Smooth muscle cell of the brain vasculature (primary cell): ENCODE results near the gene HSPA12A.

Experiments used
- DNase-seq: peaks from one replicate; pipeline ENCODE4 v3.0.0-alpha.2; 2012; ENCODE audit warnings: low read depth, low spot score

The HSPA12A gene

DNA sequence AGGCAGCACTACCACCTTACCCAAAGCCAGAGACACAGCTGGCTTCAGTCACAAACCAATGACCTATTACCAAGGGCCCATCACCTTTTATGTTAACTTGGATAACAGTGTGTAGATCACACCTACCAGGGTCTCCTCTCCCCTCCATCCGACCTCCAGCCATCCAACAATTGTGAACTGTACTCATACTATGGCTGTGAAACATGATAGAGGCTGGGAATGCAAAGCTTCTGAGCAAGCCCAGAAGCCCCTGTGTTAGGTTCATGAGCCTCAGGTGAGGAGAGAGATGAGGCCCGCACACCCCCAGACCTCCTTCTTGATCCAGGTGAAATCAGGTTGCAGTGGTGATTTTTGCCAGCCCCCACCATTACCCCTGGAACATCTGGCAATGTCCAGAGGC lies 73.9 kb downstream of the HSPA12A start:
- DNase-seq, result no peak

DNA sequence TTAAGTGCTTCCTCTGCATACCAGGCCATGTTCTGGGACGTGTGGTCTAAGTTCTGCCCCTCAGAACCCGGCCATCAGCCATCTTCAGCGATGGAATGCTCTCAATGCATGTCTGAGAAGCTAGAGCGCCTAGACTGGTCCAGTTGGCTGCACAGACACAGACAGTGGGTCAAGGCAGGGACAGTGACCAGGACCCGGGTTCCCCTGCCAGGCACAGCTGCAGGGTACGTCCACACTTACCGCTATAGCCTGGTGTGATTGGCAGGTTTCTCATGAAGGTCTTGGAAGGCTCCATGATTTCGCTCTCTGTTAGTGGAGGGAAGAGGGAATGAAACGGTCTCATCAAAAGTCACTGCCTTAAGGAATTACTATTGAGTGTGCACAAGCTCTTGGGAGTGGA lies 74.3 kb downstream of the HSPA12A start:
- no peak for DNase-seq

DNA sequence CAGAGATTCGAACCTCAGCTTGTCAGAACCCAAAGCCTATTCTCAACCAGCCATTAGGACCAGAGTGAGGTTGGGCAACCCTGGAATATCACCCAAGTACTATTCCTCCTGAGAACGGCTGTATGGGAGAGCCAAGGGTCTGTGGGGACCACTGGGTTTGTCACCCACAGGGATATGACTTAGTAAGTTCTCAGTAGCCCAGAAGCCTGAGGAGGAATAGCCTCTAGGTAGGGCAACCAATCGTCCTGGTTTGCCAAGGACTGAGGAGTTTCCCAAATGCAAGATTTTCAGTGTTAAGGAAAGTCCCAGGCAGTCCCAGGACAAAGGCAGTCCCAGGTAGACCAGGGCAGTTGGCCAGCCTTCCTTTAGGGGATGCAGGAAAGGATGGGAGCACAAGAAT lies 74.9 kb downstream of the HSPA12A start:
- DNase-seq, result no peak

DNA sequence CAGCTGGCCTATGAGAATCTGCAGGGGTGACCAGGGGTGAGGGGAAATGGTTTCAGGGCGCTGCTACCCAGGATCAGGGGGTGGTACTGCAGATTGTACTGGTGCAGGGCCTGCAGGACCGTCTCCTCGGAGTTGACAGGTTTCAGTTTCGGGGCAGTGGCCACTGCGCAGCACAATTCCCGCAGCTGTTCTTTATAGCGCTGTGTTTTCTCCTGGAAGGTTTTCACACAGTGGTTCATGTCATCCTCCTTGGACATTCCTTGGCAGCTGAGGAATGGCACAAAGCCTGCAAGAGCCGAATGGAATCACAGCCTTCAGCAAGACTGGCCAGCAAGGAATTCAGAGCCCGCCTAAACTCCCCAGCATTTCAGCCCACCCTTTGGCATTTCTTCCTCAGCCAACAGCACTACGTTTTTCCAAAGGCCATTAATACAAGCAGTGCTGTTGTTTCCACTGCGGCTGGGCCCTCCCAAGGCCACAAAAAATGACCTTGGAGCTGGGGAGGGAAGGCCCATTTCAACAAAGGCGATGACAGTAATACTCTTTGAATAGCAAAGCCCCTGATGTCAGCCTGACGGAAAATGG lies 76.7 kb downstream of the HSPA12A start:
- DNase-seq, result no peak

DNA sequence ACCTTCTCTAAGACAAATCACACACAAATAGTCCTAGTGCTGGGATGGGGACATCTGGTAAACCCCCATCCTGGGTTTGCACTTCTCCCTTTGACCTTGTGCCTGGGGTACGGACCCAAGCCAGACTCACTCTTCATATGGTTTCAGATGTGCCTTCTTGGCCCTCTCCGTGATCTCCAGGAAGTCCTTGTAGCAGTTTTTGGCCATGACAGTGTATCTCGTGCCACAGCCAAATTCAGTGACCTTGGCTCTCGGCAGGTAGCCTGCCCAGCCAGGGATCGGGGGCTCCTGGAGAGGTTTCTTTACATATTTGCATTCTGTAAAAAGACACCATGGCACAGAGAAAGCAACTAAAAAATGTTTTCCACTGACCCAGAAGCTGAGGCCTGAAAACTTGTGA lies 77.7 kb downstream of the HSPA12A start:
- no peak for DNase-seq

DNA sequence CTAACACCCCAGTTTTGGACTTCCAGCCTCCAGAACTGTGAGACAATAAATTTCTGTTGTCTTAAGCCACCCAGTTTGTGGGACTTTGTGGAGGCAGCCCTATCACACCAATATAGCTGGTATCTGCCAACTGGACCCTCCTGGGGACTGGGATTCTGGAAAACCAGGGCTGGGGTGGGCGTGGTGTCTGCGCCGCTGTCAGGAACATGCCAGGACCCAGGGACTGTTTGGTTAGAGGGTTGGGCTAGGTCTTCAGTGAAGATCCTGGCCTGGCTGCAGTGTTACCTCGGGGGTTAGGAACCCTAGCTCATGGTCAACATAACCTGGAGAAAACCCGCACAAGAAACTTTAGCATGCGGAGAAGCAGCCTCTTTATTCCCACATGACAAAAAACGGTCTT lies 79.0 kb downstream of the HSPA12A start:
- DNase-seq, result no peak

DNA sequence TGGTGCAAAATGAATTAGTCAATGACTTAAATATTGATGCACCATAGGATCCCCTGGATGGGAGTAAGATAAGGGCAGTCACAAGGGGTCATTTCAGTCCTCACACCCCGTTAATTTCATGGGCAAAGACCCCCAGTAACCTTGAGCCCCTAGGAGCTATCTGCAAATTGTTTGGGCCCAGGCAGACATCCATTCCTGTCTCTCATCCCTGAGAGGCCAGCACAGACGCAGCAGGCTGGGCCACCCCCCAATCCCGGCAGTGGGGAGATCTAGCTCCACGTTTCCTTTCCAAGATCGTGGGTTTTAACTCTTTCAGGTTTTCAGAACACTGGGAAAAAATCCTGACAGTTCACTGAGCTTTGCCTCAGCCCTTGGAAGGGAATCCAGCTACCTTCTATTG lies 81.5 kb downstream of the HSPA12A start:
- DNase-seq, result no peak

DNA sequence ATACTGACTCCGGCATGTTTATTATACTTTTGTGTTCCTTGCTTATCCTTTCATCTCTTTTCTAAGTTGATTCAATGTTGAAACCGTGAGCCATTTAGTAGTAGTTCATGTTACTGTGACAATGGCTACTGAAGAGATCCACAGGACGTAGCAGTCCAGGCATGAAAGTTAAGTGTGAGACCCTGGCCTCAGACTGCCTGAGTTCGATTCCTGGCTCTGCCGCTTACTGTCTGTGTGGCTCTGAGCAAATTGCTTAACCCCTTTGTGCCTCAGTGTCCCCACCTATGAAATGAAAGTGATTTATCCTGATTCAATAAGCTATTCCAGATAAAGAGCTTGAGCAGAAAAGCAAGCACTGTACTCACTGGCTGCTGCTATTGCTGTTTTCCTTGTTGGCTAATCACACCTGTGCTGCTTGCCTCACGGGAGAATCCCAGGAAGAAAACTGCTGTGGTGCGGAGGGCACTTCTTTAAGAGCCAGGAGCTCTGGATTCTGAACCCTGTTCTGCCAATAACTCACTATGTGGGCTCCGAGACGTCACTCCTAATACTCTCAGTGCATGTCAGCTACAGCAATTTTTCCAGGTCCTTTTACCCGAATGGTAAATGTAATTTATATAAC lies 83.2 kb downstream of the HSPA12A start:
- no peak for DNase-seq

DNA sequence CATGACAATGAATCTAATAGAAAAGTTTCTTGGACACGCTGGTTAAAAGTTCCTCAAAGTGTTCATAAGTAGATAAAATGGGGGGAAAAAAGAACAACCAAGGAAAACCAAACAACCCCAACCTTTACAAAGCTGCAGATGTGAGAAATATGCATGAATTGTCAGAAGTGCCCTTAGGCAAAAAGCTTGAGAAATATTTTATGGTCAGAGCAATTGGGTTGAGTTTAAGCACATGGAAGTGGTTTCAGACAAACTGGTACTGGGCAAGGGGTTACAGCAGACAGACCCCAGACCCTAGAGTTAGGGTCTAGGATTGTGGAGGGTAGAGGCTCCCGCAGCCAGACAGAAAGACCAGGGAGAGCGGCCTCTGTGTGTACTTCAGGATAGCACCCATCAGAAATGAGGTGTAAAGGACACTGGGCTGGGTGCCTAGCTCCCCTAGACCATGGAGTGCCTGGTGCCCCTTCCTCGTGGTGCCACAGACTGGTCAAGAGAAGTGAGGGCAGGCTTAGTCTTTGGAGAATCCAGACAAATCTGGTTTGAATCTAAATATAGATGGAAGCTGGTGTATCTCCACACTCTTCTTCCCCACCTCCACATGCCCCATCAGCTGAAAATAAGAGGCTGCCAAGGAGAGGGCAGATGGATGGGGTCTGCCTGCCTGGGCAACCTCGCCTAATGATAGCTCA lies 84.4 kb downstream of the HSPA12A start:
- no peak for DNase-seq

DNA sequence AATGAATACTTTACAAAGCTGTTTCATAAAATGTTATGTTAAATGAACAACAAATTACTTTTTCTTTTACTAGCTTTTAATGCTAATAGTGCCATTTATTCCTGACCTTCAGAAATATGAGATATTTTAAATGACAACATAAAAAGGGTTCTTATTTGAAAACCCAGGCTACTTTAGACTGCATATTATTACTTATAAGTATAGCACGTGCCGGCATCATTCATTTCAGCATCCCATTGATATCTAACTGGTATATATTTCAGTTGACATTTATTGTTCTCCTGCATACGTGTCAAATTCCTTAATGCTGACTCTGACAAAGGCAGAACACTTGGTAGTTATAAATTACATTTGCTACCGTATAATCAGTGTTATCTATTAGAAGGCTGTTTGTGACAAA lies 86.3 kb downstream of the HSPA12A start:
- DNase-seq, result no peak

DNA sequence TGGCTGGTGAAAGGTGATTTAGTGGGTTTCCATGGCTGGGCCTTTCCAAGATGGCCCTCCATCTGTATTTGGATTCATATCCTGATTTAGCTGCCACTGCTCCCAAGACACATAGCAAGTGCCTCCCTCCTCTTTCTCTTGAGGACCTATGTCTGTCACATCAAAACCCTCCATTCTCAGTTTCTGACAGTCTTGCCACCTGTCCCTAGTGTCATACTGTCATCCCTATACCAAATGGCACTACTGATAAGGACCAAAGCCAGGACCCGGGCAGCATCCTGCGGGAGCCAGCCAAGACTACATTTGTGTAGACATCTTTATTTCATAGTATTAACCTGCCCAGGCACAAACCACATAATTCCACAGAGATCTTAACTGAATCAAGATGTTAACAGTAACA lies 86.8 kb downstream of the HSPA12A start:
- no peak for DNase-seq

DNA sequence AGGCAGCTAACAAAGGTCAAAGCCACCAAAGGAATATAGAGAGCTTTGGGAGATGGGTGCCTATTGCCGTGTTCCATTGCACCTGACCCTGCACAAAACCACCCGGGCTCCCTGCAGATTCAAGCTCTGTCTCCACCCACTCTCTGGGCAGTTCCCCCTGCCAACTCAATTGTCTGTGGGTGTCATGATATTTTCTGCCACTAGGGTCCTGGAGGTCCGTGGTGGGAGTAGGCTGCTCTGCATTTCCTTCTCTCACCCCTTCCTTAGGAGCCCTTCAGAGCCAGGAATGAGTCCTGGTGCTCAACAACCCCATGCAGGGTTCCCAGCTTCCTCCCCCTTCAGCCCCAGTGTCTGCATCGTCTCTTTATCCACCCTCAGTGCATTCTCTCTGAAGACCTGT lies 87.5 kb downstream of the HSPA12A start:
- DNase-seq, result no peak

DNA sequence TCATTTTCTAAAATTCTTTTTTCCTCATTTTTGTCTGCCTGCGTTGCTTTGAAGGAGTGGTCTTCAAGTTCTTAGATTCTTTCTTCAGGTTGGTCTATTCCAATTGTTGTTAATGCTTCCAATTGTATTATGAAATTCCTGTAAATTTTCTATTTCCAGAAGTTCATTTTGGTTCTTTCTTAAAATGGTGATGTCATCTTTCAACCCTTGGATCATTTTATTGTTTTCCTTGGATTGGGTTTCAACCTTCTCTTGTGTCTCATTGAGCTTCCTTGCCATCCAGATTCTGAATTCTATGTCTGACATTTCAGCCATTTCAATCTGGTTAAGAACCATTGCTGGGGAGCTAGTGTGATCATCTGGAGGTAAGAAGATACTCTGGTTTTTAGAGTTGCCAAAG lies 88.5 kb downstream of the HSPA12A start:
- no peak for DNase-seq

DNA sequence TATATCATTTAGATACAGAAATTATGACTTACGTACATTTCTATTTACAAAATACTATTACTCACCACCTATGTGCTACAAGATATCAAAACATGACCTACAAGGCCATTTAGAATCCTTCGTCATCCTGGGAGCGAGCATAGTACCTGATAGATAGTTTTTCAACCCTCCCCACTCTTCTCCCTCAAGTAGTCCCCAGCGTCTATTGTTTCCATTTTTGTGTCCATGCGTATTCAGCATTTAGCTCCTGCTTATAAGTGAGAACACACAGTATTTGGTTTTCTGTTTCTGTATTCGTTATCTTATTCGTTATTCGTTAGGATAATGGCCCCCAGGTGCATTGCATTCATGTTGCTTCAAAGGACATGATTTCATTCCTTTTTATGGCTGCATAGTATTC lies 93.5 kb downstream of the HSPA12A start:
- DNase-seq, result no peak

DNA sequence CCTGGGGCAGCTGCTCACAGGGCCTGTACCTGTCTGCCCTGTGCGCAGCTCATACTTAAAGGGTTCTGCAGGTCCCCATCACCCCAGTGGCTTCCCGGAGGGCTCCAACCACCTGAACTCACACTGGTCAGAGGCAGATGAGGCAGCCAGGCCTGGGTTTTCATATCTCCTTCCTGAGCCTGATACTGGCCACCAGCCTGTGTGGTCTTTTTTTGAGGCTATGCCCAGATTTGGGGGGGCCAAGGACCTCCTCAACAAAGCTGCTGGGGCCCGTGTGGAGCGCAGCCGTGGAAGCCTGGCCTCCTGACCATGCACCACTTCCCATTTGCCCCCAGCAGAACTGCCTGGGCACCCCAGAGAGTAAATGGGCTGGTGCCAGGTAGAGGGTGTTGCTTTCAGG lies 95.9 kb downstream of the HSPA12A start:
- no peak for DNase-seq

DNA sequence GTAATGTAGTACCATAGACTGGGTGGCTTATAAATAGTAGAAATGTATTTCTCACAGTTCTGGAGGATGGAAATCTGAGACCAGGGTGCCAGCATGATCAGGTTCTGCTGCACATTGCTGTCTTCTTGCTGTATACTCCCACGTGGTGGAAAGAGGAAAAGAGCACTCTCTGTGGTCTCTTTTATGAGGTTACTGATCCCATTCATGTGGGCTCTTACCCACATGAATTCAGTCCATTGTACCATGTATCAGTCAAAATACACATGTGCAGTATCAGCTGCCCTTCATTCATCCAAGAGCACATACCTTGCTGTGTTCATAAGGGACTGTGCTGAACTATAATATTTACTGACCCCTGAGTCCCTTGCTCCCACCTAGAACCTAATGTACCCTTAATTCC lies 104.5 kb downstream of the HSPA12A start:
- no peak for DNase-seq

DNA sequence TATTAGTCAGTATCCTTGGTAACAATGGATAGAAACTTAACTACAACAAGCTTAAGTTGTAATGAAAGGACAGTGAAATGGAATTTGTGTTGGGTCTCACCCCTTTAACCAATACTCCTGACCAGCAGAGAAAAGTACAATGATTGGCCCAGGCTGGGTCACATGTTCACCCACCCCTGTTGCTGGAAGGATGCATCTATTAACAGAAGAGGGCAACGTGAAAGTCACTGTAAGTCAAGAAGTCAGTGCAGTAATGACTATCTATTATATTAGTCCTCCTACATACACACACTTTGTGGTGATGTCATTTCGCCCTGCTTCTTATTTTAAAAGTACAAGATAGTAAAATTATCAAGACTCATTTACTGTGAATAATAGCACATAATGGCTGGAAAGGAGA lies 105.4 kb downstream of the HSPA12A start:
- no peak for DNase-seq

DNA sequence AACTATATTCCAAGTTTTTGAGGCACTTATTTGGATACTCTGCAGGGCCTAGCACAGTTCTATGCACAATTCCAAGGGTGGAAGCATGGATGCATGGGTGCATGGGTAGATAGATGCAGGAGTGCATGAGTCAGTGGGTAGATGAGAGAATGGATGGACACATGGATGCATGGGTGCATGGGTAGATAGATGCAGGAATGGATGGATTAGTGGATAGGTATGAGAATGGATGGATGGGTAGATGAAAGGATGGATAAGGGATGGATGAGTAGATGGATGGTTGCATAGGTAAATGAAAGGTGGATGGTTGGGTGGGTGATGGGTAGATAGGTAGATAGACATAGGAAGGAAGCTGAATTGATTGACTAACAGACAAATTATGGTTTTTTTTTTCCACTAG lies 106.0 kb downstream of the HSPA12A start:
- DNase-seq, result no peak

DNA sequence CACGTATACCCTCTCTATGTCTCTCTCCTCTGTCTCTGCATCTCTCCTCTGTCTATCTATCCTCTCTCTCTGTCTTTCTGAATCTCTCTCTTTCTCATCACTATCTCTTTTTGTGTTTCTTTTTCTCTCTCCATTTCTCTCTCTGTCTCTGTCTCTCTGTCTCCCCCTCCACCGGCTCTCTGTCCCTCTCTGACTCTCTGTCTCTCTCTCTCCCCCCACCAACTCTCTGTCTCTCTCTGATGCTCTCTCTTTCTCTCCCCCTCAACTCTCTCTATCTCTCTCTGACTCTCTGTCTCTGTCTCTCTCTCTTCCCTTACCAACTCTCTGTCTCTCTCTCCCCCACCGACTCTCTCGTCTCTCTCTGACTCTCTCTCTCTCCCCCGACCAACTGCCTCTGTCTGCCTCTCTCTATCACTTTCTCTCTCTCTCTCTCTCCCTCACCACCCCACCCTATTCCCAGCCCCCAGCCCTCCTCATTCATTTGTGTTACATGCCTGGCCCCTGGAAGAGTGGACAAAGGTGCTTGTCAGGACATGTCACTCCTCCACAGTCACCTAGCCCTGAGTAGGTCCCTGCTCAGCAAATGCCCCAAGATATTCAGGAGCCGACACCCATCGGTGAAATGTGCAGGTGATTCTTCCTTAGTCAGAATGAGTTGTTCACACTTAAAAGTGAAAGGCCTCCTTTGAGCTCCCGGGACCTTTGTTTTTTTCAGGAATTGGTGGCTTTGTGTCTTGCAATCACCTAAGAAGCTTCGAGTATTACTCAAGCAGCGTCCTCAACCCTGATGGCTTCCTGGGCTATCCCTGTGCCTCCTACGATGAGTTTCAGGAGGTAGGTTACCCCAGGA lies 108.0 kb downstream of the HSPA12A start:
- DNase-seq, result no peak

DNA sequence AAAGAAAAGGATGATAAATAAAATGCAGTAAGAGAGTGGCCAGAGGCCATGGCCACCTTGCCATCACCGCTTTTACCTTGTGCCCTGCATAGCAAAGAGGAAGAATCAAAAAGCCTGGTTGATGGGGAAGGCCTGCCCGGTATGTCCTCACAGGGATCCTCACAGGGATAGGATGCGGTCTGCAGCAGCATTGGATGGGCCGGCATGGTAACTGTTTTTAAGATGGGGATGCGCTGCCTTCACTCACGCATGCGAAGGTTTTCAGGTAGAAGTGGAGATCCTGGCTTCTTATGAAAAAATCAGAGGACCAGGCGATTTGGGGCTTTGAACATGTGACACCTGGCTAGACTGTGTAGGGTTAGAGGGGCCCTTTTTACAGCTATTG lies 109.2 kb downstream of the HSPA12A start:
- DNase-seq, result no peak

DNA sequence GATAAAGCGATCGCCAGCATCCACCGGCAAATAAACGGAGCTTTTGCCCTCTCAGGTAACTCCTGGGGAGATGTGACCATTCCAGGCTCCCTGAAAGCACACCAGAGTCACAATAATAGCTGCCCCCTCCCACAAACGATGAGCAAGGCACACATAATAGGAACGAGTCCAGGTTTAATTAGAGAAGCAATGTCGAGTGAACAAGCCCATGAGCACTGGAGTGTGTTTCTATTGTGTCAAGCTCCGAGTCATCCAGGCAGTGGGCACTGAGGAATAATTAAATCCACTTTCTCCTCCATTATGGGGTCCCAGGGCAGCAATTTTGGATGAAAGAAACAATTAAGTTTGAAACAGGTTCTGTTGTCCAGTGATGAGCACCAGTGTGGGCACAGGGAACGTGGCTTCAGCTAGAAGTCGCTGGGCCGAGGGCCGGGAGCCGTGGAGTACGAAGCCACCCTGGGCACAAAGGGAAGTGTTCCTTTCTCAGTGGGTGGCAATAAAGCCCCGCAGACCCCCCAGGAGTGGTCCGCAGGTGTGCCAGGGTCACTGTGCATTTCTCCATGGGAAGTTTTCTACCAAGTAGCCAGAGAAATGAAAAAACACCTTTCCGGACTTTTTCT lies 109.7 kb downstream of the HSPA12A start:
- DNase-seq, result no peak

DNA sequence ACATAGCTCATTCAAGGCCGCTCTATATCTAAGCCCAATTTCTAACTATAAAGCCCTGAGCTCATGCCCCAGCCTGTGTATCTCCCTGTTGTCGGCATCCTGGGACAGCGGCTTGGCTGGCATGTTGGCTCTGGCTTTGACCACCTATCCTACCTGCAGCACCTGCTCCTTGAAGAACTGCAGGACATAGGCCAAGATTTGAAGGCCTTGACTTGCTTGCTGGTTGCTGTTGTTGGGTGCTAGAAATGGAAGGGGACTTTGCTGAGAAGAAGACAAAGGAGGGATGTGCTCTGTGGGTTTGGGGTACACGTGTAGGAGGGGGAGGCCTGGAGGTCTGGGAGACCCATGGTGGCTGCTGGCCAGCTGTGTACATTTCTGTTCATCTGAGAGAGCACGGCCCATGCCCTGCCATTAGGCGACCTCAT lies 110.5 kb downstream of the HSPA12A start:
- DNase-seq, result no peak
